Right cardiac atrium (tissue), 5 donors: ENCODE measurements around the gene CCDC201. TPM values are rescaled to one million over a fixed set of nuclear protein-coding genes. Genes with fewer than 3 reads are reported as not detected.

Experiments used
- ATAC-seq, 2 donors: fragments of 200-7000 bp; cut with Tn5 transposase; one replicate each; pipeline versions ENCODE4 v1.8.0 to v1.9.1; 2020; ENCODE audit warnings: moderate library complexity in 2 of 2, mild to moderate bottlenecking in 1 of 2
- DNase-seq, 3 donors: peaks; one replicate each; pipeline ENCODE4 v3.0.0-alpha.2; 2020
- H3K27ac ChIP-seq: one replicate; pipeline ENCODE4 v1.5.1; 2013; ENCODE audit warnings: mild to moderate bottlenecking, low read length, control low read depth, moderate library complexity
- H3K27me3 ChIP-seq: one replicate; pipeline ENCODE4 v1.6.1; 2013; ENCODE audit not compliant: control insufficient read depth, insufficient read depth
- H3K4me1 ChIP-seq: one replicate; pipeline ENCODE4 v1.6.1; 2013; ENCODE audit warnings: low read length; ENCODE audit not compliant: control insufficient read depth, insufficient read depth
- H3K4me3 ChIP-seq: one replicate; pipeline ENCODE4 v1.5.1; 2013; ENCODE audit warnings: low read length, control low read depth
- H3K9me3 ChIP-seq: one replicate; pipeline ENCODE4 v1.6.1; 2013; ENCODE audit warnings: low read length; ENCODE audit not compliant: control insufficient read depth
- WGBS: extraction: QIAGEN DNeasy Blood & Tissue Kit; methylation state at CpG from one replicate; pipeline ENCODE4 v1.1.7; 2013; 5-methylcytosine and 5-hydroxymethylcytosine counted together
- intact Hi-C, 4 donors: fragments of 100-400 bp; cut with DNase I; formaldehyde crosslinking; loops; one replicate each; pipeline versions ENCODE4 v1.11.0 to v1.14.0; 2022 to 2023
- polyA plus RNA-seq: library from polyadenylated mRNA; stranded (reverse); fragments of 200-250 nt; gene quantifications from one replicate; pipeline ENCODE4 v1.2.3, GENCODE V29; 2013
- total RNA-seq, 4 donors: library from RNA; stranded (reverse); fragmentation: NEBNext Ultra II Directional; extraction: Animal tissue kit (Norgen Biotek cat#: 25700); gene quantifications; one replicate each; pipeline ENCODE4 v1.2.1, GENCODE V29; 2021
- donor health status: healthy with polysubstance abuse.
- donor health status: DM: no; HTN: yes; CAD: no.
- donor health status: DM: no; HTN: no; CAD: no.
- donor health status: DM: no; HTN: yes; CAD: no; lungs with severe emphysema.
- donor health status: DM: yes; HTN: yes; CAD: no.

Gene CCDC201
- total and polyA plus RNA-seq, 5 donors, result not detected

DNA sequence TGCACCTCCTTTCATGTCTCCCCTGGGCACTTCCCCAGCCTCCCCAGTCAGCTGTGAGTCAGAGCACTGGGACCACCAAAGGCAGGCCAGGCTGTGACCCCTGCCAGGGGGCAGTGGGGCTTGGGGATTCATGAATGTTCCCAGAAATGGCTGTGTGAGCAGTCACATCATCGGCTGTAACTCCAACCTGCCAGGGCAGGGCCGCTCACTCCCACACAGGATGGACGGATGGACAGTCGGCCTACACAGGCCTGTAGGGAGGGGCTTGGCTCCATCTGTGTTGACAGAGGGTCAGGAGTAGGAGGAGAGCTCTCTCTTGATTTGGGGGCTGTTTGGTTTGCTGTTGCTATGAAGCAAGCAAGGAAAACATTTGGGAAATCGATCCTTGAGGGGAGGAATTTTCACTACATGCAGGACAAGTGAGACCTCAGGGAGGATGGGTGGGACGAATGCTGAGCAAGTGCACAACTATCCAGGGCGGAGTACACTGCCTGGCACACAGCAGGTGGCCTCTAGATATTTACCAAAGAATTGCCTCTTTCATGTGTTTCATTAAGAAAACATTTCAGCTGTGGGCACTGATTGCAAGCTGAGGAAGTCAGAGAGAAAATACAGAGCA is 12.5 kb upstream of the CCDC201 start:
- no peak for DNase-seq
- no peak for ATAC-seq
- no peaks in the 10 kb centered on the region for H3K4me1 ChIP-seq
- no peaks in the 10 kb centered on the region for H3K27me3 ChIP-seq
- H3K9me3 ChIP-seq, result no peaks in the 10 kb centered on the region
- no peak overlapping the region for H3K4me3 ChIP-seq
- intact Hi-C loops, result no loop called here
- 70% methylated on average over 7 of the region's 7 CpGs for WGBS
- no peak overlapping the region for H3K27ac ChIP-seq

GRCh38 chr7:45884136-45884535 is 11.3 kb upstream of the CCDC201 start:
- 87% methylated on average over 4 of the region's 4 CpGs for WGBS
- no peak overlapping the region for H3K4me3 ChIP-seq
- ATAC-seq (no peak), DNase-seq (no peak)
- intact Hi-C loops, result no loop called here
- H3K27ac ChIP-seq, result no peak overlapping the region
- no peaks in the 10 kb centered on the region for H3K4me1 ChIP-seq
- H3K27me3 ChIP-seq, result no peaks in the 10 kb centered on the region
- no peaks in the 10 kb centered on the region for H3K9me3 ChIP-seq

- H3K4me1 ChIP-seq, result no peaks in the 10 kb centered on the region
- peaks cover 3% of the 10 kb centered on the region for H3K9me3 ChIP-seq
- no peak overlapping the region for H3K27ac ChIP-seq
- DNase-seq, result no peak
- WGBS, result 81% methylated on average over 5 of the region's 5 CpGs
- intact Hi-C loops, result no loop called here
- no peak for ATAC-seq
- H3K27me3 ChIP-seq, result no peaks in the 10 kb centered on the region
- H3K4me3 ChIP-seq, result no peak overlapping the region
Observed at GRCh38 chr7:45882465-45882810, 9.6 kb upstream of the CCDC201 start.

DNA sequence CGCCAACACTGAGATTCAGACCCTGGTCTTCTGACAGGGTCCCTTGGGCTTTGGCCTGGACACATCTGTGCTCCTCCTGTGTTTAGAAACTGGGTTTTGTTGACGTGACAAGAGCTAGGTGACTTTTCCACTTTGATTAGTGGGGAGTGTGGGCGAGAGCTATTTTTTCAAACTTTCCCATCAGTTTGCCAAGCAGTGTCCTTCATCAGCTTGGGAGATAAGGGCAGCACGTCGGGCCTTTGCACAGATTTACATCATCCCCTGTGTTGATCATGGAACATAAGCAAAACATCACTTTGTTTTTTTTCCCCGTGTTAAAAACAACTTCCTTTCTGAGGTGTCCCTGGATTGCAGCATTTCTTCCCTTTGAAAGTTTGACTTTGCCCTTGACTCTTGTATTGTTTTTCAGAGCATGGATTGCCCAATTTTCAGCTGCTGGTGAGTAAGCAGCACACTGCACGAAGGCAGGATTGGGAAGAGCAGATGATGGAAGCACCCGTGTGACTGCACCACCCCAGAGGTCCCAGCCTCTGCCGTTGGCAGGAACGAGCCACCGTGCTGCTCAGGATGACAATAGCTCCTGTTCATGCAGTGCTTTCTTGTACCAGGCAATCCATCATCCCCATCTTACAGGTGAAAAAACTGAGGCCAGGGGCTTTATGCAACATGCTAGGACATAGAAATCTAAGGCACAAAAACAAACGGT is 9.0 kb upstream of the CCDC201 start:
- H3K27me3 ChIP-seq, result no peaks in the 10 kb centered on the region
- intact Hi-C loops, result no loop called here
- no peak for ATAC-seq
- peaks cover 3% of the 10 kb centered on the region for H3K9me3 ChIP-seq
- H3K4me1 ChIP-seq, result no peaks in the 10 kb centered on the region
- H3K4me3 ChIP-seq, result no peak overlapping the region
- WGBS, result 67% methylated on average over 12 of the region's 12 CpGs
- H3K27ac ChIP-seq, result no peak overlapping the region
- DNase-seq, result no peak

DNA sequence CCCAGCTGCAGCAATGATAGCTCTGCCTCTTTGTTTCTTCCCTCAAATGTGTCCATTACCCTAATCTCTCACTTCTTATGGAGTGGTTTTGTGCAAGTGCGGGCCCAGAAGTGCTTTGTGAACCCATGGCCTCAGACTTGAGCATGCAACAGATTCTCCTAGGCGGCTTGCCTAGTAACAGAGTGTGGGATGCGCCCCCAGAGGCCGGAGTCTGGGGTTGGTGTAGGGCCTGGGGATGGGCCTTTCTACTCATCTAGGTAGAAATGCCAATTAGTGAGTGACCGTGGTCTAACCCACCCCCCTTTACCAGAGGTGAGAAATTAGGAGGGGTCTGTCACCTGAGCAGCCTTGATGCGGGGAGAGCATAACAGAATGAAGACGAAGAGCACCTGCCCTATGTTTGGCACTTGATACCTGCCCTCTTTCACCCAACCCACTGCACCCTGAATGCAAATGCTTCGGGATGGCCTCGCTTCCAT is 8.4 kb upstream of the CCDC201 start:
- Histone ChIP-seq H3K4me3 (no peak overlapping the region), H3K27me3 (no peaks in the 10 kb centered on the region), H3K9me3 (peaks cover 3% of the 10 kb centered on the region), H3K4me1 (no peaks in the 10 kb centered on the region), H3K27ac (no peak overlapping the region)
- ATAC-seq, result no peak
- no peak for DNase-seq
- intact Hi-C loops, result no loop called here
- 90% methylated on average over 9 of the region's 9 CpGs for WGBS

- H3K9me3 ChIP-seq, result peaks cover 3% of the 10 kb centered on the region
- no peak overlapping the region for H3K4me3 ChIP-seq
- H3K27ac ChIP-seq, result no peak overlapping the region
- DNase-seq, result no peak
- 89% methylated on average over 7 of the region's 7 CpGs for WGBS
- no peak for ATAC-seq
- H3K27me3 ChIP-seq, result no peaks in the 10 kb centered on the region
- no peaks in the 10 kb centered on the region for H3K4me1 ChIP-seq
- intact Hi-C loops, result no loop called here
Observed at GRCh38 chr7:45880433-45880860, 7.6 kb upstream of the CCDC201 start.

GRCh38 chr7:45878457-45879144 is 5.7 kb upstream of the CCDC201 start:
- 43% methylated on average over 3 of the region's 3 CpGs for whole genome bisulfite sequencing
- H3K4me3 ChIP-seq, result no peak overlapping the region
- peaks cover 3% of the 10 kb centered on the region for H3K9me3 ChIP-seq
- H3K4me1 ChIP-seq, result no peaks in the 10 kb centered on the region
- no peak overlapping the region for H3K27ac ChIP-seq
- no peaks in the 10 kb centered on the region for H3K27me3 ChIP-seq
- DNase-seq (no peak), ATAC-seq (no peak)
- intact Hi-C loops, result no loop called here

DNA sequence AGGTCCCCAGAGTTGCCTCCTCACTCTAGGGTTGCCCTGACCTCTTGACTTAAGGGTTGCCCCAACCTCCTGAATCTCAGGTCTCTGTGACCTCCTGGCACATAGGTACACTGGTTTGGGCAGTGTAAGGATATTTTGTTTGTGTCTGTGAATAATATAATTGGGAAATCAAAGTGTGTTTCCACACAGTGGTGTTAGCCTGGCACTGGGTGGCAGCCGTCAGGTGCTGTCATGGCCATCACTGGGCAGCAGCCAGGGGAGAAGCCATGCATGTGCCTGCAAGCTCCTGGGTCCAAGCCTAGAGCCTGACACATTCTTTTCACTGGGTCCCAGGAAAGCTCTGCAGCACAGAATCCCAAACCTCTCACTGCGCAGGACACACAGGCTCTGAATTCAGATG is 3.6 kb upstream of the CCDC201 start:
- Histone ChIP-seq H3K27ac (no peak overlapping the region), H3K4me3 (no peak overlapping the region), H3K27me3 (no peaks in the 10 kb centered on the region), H3K9me3 (peaks cover 3% of the 10 kb centered on the region), H3K4me1 (no peaks in the 10 kb centered on the region)
- intact Hi-C loops, result no loop called here
- WGBS, result 93% methylated on average over 2 of the region's 2 CpGs
- no peak for DNase-seq
- no peak for ATAC-seq

- Histone ChIP-seq H3K4me3 (no peak overlapping the region), H3K4me1 (no peaks in the 10 kb centered on the region), H3K27me3 (no peaks in the 10 kb centered on the region), H3K27ac (no peak overlapping the region), H3K9me3 (peaks cover 3% of the 10 kb centered on the region)
- intact Hi-C loops, result no loop called here
- ATAC-seq (peak in 1 of 2 donors; percentile 39), DNase-seq (no peak)
- WGBS, result 90% methylated on average over 8 of the region's 8 CpGs
Observed at GRCh38 chr7:45874408-45875131, 1.7 kb upstream of the CCDC201 start.

DNA sequence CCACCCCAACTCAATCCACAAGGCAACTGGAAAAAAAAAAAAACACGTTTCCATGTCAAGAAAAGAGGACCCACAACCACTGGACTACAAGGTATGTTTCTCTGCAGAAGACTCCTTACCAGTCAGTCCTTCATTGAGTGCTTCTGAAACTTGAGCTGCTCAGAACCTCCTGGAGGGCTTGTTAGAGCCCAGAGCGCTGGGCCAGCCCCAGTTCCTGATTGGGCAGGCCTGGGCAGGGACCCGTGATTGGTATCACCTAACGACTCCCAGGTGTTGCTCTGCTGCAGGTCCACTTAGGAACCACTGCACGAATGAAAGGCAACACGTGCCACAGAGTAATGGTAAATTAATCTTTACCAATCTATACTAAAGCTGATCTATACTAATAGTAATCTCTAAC is 473 bp upstream of the CCDC201 start:
- Histone ChIP-seq H3K4me3 (no peak overlapping the region), H3K4me1 (no peaks in the 10 kb centered on the region), H3K27me3 (no peaks in the 10 kb centered on the region), H3K27ac (no peak overlapping the region), H3K9me3 (peaks cover 3% of the 10 kb centered on the region)
- WGBS, result 87% methylated on average over 6 of the region's 6 CpGs
- DNase-seq, result no peak
- intact Hi-C loops, result no loop called here
- no peak for ATAC-seq
